ENCODE results near the gene SSX2IP.

GRCh38 chr1:84674705-84675104 is 15.6 kb downstream of the SSX2IP start:
- no peak for TF ChIP-seq CTCF (IDR thresholded peaks at IDR 0.05; ENCODE audit: low read depth, low read length, poor library complexity, severe bottlenecking)
- no peak for TF ChIP-seq EZH2phosphoT487 (IDR thresholded peaks at IDR 0.05; ENCODE audit: borderline replicate concordance, low read length)

All from DOHH2 (cell line).